ENCODE results near the gene VSIG10L. TPM values are rescaled to one million over a fixed set of nuclear protein-coding genes. Genes with fewer than 3 reads are reported as not detected.

The VSIG10L gene
- total RNA-seq, 1 experiment from 2014 or later = 3.3 TPM

- ATAC-seq (no peak), DNase-seq (ENCODE audit: low read depth, low spot score) (no peak)
- Histone ChIP-seq H3K4me3 (ENCODE audit: low read depth in 2 of 2, low read length in 2 of 2) (no peak overlapping the region), H3K27me3 (ENCODE audit: control insufficient read depth, insufficient read depth, low read length) (no peaks in the 10 kb centered on the region), H3K36me3 (ENCODE audit: control insufficient read depth, insufficient read depth, low read length) (no peaks in the 10 kb centered on the region; the same call in 1 of the 2 replicates), H3K27ac (ENCODE audit: low read length) (no peak overlapping the region), H3K9me3 (ENCODE audit: control insufficient read depth, insufficient read depth, low read depth, low read length) (no peaks in the 10 kb centered on the region), H3K4me1 (ENCODE audit: control insufficient read depth, insufficient read depth, low read length) (no peaks in the 10 kb centered on the region)
- POLR2A ChIA-PET = no interaction called here
- intact Hi-C loops (cut with micrococcal nuclease; ENCODE audit: unreplicated experiment) = no loop called here
- in situ Hi-C loops (cut with HindIII; ENCODE audit: low pct_unique_long_range_greater_than_20kb, low sequenced_read_pairs) = no loop called here
- BruUV-seq (replicated peaks) = no TSS peak
- CTCF ChIA-PET = no interaction called here
- TF ChIP-seq SIN3A (IDR thresholded peaks at IDR 0.05; ENCODE audit: borderline replicate concordance, insufficient read depth, low read depth, low read length) (no peak), POLR2AphosphoS5 (IDR thresholded peaks at IDR 0.05; ENCODE audit: low read depth, low read length) (no peak), TCF7L2 (IDR thresholded peaks at IDR 0.05; ENCODE audit: low read depth, low read length) (no peak)
- TF ChIP-seq, protein P1, sequence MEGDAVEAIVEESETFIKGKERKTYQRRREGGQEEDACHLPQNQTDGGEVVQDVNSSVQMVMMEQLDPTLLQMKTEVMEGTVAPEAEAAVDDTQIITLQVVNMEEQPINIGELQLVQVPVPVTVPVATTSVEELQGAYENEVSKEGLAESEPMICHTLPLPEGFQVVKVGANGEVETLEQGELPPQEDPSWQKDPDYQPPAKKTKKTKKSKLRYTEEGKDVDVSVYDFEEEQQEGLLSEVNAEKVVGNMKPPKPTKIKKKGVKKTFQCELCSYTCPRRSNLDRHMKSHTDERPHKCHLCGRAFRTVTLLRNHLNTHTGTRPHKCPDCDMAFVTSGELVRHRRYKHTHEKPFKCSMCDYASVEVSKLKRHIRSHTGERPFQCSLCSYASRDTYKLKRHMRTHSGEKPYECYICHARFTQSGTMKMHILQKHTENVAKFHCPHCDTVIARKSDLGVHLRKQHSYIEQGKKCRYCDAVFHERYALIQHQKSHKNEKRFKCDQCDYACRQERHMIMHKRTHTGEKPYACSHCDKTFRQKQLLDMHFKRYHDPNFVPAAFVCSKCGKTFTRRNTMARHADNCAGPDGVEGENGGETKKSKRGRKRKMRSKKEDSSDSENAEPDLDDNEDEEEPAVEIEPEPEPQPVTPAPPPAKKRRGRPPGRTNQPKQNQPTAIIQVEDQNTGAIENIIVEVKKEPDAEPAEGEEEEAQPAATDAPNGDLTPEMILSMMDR (IDR thresholded peaks at IDR 0.05) = no peak
- TF ChIP-seq, protein P2, sequence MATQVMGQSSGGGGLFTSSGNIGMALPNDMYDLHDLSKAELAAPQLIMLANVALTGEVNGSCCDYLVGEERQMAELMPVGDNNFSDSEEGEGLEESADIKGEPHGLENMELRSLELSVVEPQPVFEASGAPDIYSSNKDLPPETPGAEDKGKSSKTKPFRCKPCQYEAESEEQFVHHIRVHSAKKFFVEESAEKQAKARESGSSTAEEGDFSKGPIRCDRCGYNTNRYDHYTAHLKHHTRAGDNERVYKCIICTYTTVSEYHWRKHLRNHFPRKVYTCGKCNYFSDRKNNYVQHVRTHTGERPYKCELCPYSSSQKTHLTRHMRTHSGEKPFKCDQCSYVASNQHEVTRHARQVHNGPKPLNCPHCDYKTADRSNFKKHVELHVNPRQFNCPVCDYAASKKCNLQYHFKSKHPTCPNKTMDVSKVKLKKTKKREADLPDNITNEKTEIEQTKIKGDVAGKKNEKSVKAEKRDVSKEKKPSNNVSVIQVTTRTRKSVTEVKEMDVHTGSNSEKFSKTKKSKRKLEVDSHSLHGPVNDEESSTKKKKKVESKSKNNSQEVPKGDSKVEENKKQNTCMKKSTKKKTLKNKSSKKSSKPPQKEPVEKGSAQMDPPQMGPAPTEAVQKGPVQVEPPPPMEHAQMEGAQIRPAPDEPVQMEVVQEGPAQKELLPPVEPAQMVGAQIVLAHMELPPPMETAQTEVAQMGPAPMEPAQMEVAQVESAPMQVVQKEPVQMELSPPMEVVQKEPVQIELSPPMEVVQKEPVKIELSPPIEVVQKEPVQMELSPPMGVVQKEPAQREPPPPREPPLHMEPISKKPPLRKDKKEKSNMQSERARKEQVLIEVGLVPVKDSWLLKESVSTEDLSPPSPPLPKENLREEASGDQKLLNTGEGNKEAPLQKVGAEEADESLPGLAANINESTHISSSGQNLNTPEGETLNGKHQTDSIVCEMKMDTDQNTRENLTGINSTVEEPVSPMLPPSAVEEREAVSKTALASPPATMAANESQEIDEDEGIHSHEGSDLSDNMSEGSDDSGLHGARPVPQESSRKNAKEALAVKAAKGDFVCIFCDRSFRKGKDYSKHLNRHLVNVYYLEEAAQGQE (IDR thresholded peaks at IDR 0.05; ENCODE audit: insufficient read depth in 1 of 2, low read depth in 2 of 2, low read length in 1 of 2) = no peak
Measured at GRCh38 chr19:51352783-51353360, 10.9 kb upstream of the VSIG10L start.

GRCh38 chr19:51351266-51351990 is 9.5 kb upstream of the VSIG10L start:
- Histone ChIP-seq H3K4me1 (ENCODE audit: control insufficient read depth, insufficient read depth, low read length) (no peaks in the 10 kb centered on the region), H3K27me3 (ENCODE audit: control insufficient read depth, insufficient read depth, low read length) (no peaks in the 10 kb centered on the region), H3K36me3 (ENCODE audit: control insufficient read depth, insufficient read depth, low read length) (no peaks in the 10 kb centered on the region; the same call in 1 of the 2 replicates), H3K27ac (ENCODE audit: low read length) (no peak overlapping the region), H3K4me3 (ENCODE audit: low read depth in 2 of 2, low read length in 2 of 2) (no peak overlapping the region), H3K9me3 (ENCODE audit: control insufficient read depth, insufficient read depth, low read depth, low read length) (no peaks in the 10 kb centered on the region)
- intact Hi-C loops (cut with micrococcal nuclease; ENCODE audit: unreplicated experiment) = no loop called here
- ATAC-seq (no peak), DNase-seq (ENCODE audit: low read depth, low spot score) (no peak)
- TF ChIP-seq, protein P2 (IDR thresholded peaks at IDR 0.05; ENCODE audit: insufficient read depth in 1 of 2, low read depth in 2 of 2, low read length in 1 of 2) = no peak
- TF ChIP-seq TCF7L2 (IDR thresholded peaks at IDR 0.05; ENCODE audit: low read depth, low read length) (no peak), POLR2AphosphoS5 (IDR thresholded peaks at IDR 0.05; ENCODE audit: low read depth, low read length) (no peak), SIN3A (IDR thresholded peaks at IDR 0.05; ENCODE audit: borderline replicate concordance, insufficient read depth, low read depth, low read length) (no peak)
- TF ChIP-seq, protein P1 (IDR thresholded peaks at IDR 0.05) = no peak
- in situ Hi-C loops (cut with HindIII; ENCODE audit: low pct_unique_long_range_greater_than_20kb, low sequenced_read_pairs) = no loop called here
- ChIA-PET POLR2A (no interaction called here), CTCF (no interaction called here)
- BruUV-seq (replicated peaks) = no TSS peak

Data from Panc1 (cell line).